Stomach smooth muscle (tissue), 2 donors: ENCODE results near the gene CHCHD6.

Source experiments
- H3K27ac ChIP-seq: one replicate; pipeline ENCODE4 v1.7.0; 2013; ENCODE audit warnings: mild to moderate bottlenecking, low read length, inconsistent platforms
- H3K27me3 ChIP-seq, 2 donors: one replicate each; pipeline ENCODE4 v1.7.0; 2013; ENCODE audit warnings: low read length in 2 of 2; ENCODE audit not compliant: insufficient read depth in 2 of 2, control insufficient read depth in 1 of 2
- H3K36me3 ChIP-seq, 2 donors: one replicate each; pipeline ENCODE4 v1.7.0; 2013; ENCODE audit warnings: low read length in 2 of 2; ENCODE audit not compliant: control insufficient read depth in 2 of 2, insufficient read depth in 2 of 2
- H3K4me1 ChIP-seq: one replicate; pipeline ENCODE4 v1.7.0; 2013; ENCODE audit warnings: low read length; ENCODE audit not compliant: control insufficient read depth, insufficient read depth
- H3K4me3 ChIP-seq, 2 donors: one replicate each; pipeline ENCODE4 v1.7.0; 2013; ENCODE audit warnings: low read length in 2 of 2
- H3K9ac ChIP-seq, 2 donors: one replicate each; pipeline ENCODE4 v1.7.0; 2013; ENCODE audit warnings: low read length in 2 of 2, mild to moderate bottlenecking in 1 of 2
- H3K9me3 ChIP-seq, 2 donors: one replicate each; pipeline ENCODE4 v1.7.0; 2013; ENCODE audit warnings: low read length in 2 of 2; ENCODE audit not compliant: control insufficient read depth in 2 of 2
- donor health status: healthy.
- donor health status: Pancreatic carcinoma.

CHCHD6 gene

DNA sequence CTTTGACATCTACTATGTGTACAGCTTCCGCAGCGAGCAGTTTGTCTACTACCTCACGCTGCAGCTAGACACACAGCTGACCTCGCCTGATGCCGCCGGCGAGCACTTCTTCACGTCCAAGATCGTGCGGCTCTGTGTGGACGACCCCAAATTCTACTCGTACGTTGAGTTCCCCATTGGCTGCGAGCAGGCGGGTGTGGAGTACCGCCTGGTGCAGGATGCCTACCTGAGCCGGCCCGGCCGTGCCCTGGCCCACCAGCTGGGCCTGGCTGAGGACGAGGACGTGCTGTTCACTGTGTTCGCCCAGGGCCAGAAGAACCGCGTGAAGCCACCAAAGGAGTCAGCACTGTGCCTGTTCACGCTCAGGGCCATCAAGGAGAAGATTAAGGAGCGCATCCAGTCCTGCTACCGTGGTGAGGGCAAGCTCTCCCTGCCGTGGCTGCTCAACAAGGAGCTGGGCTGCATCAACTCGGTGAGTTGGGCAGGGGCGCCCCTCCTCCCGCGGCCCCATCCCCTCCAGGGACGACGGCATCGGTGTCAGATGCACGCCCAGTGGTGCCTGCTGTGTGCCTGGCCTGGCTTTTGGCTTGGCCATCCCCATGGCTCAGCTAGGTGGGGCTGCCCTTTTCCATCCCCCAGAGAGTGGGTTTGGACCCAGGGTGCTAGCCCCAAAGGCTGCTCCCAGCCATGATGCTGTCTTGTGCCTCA lies 285.4 kb downstream of the CHCHD6 start:
- no peak overlapping the region for H3K27ac ChIP-seq
- H3K9me3 ChIP-seq, result no peaks in the 10 kb centered on the region
- peaks cover 26% of the 10 kb centered on the region for H3K4me1 ChIP-seq
- H3K27me3 ChIP-seq, result no peaks in the 10 kb centered on the region
- no peak overlapping the region for H3K9ac ChIP-seq
- H3K4me3 ChIP-seq, result no peak overlapping the region
- H3K36me3 ChIP-seq, result peaks cover 5 to 11% of the 10 kb centered on the region in 2 donors

- no peak overlapping the region for H3K27ac ChIP-seq
- peaks cover 5 to 11% of the 10 kb centered on the region in 2 donors for H3K36me3 ChIP-seq
- H3K4me1 ChIP-seq, result peaks cover 24% of the 10 kb centered on the region
- no peak overlapping the region for H3K9ac ChIP-seq
- H3K9me3 ChIP-seq, result no peaks in the 10 kb centered on the region
- H3K27me3 ChIP-seq, result no peaks in the 10 kb centered on the region
- H3K4me3 ChIP-seq, result no peak overlapping the region
These were observed 286.1 kb downstream of the CHCHD6 start for GRCh38 chr3:126990024-126990700.

DNA sequence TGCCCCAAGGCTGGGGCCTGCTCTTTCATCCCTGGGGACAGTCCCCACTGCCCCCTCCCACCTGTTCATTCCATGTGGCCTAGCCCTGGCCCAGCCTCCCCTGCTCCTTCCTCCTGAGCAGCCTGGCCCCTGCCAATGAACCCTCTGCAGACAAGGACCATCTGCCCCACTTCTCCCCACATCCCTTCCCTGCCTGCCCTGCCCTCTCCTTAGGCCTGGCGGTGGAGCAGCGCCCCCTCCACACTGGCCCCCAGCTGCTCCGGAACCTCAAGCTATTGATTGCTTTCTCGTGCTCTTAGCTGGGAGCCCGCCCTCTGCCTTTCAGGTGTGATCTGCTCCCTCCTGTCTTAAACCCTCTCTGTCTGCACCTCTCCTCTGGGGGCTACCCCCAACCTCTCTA lies 286.9 kb downstream of the CHCHD6 start:
- H3K4me1 ChIP-seq, result peaks cover 25% of the 10 kb centered on the region
- H3K4me3 ChIP-seq, result no peak overlapping the region
- peaks cover 5 to 11% of the 10 kb centered on the region in 2 donors for H3K36me3 ChIP-seq
- no peaks in the 10 kb centered on the region for H3K9me3 ChIP-seq
- no peaks in the 10 kb centered on the region for H3K27me3 ChIP-seq
- no peak overlapping the region for H3K27ac ChIP-seq
- H3K9ac ChIP-seq, result no peak overlapping the region

DNA sequence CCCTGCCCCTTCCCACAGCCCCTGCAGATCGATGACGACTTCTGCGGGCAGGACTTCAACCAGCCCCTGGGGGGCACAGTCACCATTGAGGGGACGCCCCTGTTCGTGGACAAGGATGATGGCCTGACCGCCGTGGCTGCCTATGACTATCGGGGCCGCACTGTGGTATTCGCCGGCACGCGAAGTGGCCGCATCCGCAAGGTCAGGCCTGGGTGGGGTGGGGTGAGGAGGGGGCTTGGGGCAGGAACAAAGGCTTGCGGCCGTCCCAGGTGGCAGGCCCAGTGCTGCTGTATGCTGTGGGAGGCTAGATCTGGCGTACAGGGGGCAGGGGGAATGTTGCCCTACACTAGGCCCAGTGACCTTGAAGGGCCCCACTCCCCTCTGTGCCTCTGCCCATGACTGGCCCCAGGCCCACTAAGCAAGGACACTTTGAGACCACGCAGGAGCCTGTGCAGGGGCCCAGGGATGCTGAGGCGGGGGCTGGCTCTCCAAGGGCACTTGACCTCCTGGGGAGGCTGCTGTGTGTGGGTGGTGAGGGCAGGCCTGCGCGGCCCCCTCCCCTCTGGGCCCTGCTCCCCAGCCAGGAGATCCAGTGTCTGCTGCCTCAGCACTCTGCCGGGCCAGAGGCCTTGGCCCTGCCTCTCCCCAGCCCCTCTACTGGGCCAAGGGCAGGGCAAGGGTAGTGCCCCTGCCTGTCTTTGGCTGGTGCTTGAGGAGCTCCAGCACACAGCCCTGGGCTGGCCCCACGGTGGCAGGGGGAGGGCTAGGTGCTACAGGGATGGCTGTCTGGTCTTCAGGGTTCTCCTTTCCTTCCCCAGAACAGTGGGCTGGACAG lies 287.5 kb downstream of the CHCHD6 start:
- peaks cover 25% of the 10 kb centered on the region for H3K4me1 ChIP-seq
- H3K9me3 ChIP-seq, result no peaks in the 10 kb centered on the region
- H3K27ac ChIP-seq, result no peak overlapping the region
- peaks cover 5 to 13% of the 10 kb centered on the region in 2 donors for H3K36me3 ChIP-seq
- H3K4me3 ChIP-seq, result no peak overlapping the region
- H3K27me3 ChIP-seq, result no peaks in the 10 kb centered on the region
- H3K9ac ChIP-seq, result no peak overlapping the region

DNA sequence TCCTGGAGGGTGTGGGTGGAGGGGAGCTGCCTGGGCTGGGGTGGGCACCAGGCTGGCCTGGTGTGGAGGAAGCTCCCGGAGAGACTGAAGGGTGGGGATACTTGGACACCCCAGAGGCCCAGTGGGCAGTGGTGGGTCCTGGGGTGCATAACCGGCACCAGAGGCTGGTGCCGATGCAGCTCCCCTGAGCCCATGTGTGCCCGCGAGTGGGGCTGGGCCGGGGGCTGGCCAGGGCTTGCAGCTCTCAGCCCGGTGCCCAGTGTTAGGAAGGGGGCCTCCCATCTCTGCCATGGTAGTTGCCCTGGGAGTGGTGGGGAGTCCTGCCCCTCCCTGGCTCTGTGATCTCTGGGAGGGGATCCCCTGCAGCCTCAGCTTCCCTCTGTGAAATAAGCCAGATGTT lies 288.2 kb downstream of the CHCHD6 start:
- Histone ChIP-seq H3K27ac (no peak overlapping the region), H3K9ac (no peak overlapping the region), H3K27me3 (no peaks in the 10 kb centered on the region), H3K9me3 (no peaks in the 10 kb centered on the region), H3K4me1 (peaks cover 25% of the 10 kb centered on the region), H3K36me3 (peaks cover 5 to 13% of the 10 kb centered on the region in 2 donors), H3K4me3 (no peak overlapping the region)

GRCh38 chr3:126992776-126993175 lies 288.7 kb downstream of the CHCHD6 start:
- Histone ChIP-seq H3K27ac (no peak overlapping the region), H3K36me3 (peaks cover 5 to 13% of the 10 kb centered on the region in 2 donors), H3K9me3 (no peaks in the 10 kb centered on the region), H3K4me3 (no peak overlapping the region), H3K4me1 (peaks cover 25% of the 10 kb centered on the region), H3K27me3 (no peaks in the 10 kb centered on the region), H3K9ac (no peak overlapping the region)

GRCh38 chr3:126993436-126993835 lies 289.4 kb downstream of the CHCHD6 start:
- Histone ChIP-seq H3K4me3 (no peak overlapping the region), H3K27me3 (no peaks in the 10 kb centered on the region), H3K4me1 (peaks cover 25% of the 10 kb centered on the region), H3K27ac (no peak overlapping the region), H3K9me3 (no peaks in the 10 kb centered on the region), H3K9ac (no peak overlapping the region), H3K36me3 (peaks cover 5 to 13% of the 10 kb centered on the region in 2 donors)

DNA sequence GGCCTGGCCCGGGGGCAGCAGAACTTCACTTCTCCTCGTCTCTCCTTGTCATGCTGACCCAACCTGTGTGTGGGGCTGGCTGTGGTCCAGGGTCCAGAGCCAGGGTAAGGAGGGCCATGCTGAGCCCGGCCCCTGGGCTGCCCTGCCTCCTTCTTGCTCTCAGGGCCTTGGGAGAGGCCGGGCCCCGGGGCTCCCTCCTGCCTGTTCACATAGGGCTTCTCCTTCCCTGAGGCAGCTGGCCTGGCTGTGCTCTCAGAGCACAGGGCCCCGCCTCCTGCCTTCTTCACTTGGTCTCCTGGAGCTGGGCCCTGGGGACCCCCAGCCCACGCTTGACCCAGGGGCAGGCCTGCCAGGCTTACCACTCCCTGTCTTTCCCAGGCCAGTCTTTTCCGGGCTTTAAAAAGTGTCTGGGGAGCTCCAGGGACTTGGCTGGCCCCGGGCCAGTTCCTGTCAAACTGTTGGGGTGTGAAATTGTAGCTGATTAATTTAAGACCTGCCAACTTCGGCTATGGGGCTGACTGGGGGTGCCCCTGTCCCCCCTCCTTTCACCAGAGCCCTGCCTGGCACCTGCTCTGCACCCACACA lies 290.7 kb downstream of the CHCHD6 start:
- peaks cover 25% of the 10 kb centered on the region for H3K4me1 ChIP-seq

GRCh38 chr3:126995254-126995780 lies 291.3 kb downstream of the CHCHD6 start:
- no peak overlapping the region for H3K27ac ChIP-seq
- no peaks in the 10 kb centered on the region for H3K9me3 ChIP-seq
- peaks cover 23% of the 10 kb centered on the region for H3K4me1 ChIP-seq
- peaks cover 0 to 2% of the 10 kb centered on the region in 2 donors for H3K36me3 ChIP-seq
- H3K27me3 ChIP-seq, result no peaks in the 10 kb centered on the region
- H3K9ac ChIP-seq, result no peak overlapping the region
- H3K4me3 ChIP-seq, result no peak overlapping the region

More for the DNA sequence above, 290.7 kb downstream of the CHCHD6 start:
- no peaks in the 10 kb centered on the region for H3K27me3 ChIP-seq
- H3K36me3 ChIP-seq, result peaks cover 5 to 7% of the 10 kb centered on the region in 2 donors
- H3K4me3 ChIP-seq, result no peak overlapping the region
- no peaks in the 10 kb centered on the region for H3K9me3 ChIP-seq
- no peak overlapping the region for H3K27ac ChIP-seq
- H3K9ac ChIP-seq, result no peak overlapping the region

DNA sequence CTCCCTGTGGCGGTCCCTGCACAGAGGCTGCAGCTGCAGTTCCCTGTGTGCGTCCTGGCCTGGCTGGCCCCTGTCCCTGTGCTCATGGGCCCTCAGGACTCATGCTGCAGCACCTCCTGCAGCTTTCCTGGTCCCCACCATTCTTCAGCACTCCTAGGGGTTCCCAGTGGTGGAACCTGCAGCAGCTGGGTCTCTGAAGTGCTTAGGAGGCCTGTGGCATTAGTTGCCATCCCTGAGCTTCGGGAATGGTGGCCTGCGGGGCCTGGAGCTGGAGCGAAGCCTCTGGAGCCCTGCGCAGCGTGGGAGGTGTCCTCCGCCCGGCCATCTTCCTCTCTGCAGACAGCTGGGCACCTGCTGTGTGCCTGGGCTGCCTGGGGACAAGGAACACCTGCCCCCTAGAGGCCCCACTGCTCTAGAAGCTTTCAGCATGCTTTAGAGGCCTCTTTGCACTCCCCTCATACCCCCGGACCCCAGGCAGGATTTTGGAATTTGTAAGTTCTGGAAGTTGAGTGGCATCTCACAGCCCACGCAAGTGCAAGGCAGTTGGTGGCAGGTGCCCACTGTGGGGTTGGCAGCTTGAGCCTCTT lies 292.0 kb downstream of the CHCHD6 start:
- Histone ChIP-seq H3K9ac (no peak overlapping the region), H3K9me3 (no peaks in the 10 kb centered on the region), H3K27ac (no peak overlapping the region), H3K36me3 (peaks cover 0 to 3% of the 10 kb centered on the region in 2 donors), H3K4me3 (no peak overlapping the region), H3K4me1 (peaks cover 26% of the 10 kb centered on the region), H3K27me3 (no peaks in the 10 kb centered on the region)
